GM12873 (cell line): ENCODE measurements around the gene SLC6A19.

Source experiments
- TF ChIP-seq, protein P1 (sequence below): IDR thresholded peaks from 2 replicates; pipeline ENCODE4 v1.5.1; 2012; ENCODE audit warnings: low read depth, mild to moderate bottlenecking, moderate library complexity, low read length, control low read depth; ENCODE audit not compliant: insufficient read depth; ENCODE audit errors: missing control alignments

The SLC6A19 gene

DNA sequence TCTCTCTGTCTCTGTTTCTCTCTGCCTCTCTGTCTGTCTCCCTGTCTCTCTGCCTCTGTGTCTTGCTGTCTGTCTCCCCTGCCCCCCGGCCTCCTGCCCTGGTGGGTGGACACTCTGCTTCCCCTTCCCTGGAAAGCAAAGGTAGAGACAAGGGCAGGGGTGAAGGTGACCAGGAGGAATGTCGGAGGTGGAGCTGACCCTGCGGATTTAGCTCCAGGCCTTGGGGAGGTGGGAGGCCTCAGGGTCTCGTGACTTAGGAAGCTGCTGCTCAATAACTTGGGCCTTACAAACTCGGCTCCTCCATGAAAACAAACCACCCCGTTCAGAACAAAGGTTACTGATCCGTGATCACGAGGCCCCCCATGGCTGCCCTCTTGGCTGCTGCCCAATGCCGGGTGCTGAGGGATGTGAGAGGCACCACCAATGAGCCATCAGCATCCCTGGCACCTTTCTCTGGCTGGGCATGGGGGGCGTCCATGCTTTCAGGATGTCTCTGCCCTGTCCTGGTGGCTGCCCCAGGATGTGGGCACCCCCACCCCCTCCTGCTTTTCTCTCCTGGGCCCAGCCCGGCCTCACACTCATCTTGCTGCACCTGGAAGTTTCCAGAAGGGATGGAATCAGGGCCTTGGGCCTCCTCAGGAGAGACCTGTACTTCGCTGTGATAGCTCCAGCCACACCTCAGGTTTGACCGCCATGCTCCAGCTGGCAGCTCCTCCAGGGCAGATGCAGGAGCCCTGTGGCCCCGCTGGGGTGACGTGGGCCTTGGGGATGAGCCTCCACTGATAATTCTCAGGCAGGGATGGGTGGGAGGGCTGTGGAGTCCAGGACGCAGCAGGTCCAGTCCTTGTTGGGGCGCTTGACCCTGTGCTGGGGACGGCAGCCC, 14.8 kb upstream of the SLC6A19 start:
- TF ChIP-seq, protein P1, sequence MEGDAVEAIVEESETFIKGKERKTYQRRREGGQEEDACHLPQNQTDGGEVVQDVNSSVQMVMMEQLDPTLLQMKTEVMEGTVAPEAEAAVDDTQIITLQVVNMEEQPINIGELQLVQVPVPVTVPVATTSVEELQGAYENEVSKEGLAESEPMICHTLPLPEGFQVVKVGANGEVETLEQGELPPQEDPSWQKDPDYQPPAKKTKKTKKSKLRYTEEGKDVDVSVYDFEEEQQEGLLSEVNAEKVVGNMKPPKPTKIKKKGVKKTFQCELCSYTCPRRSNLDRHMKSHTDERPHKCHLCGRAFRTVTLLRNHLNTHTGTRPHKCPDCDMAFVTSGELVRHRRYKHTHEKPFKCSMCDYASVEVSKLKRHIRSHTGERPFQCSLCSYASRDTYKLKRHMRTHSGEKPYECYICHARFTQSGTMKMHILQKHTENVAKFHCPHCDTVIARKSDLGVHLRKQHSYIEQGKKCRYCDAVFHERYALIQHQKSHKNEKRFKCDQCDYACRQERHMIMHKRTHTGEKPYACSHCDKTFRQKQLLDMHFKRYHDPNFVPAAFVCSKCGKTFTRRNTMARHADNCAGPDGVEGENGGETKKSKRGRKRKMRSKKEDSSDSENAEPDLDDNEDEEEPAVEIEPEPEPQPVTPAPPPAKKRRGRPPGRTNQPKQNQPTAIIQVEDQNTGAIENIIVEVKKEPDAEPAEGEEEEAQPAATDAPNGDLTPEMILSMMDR, result no peak

DNA sequence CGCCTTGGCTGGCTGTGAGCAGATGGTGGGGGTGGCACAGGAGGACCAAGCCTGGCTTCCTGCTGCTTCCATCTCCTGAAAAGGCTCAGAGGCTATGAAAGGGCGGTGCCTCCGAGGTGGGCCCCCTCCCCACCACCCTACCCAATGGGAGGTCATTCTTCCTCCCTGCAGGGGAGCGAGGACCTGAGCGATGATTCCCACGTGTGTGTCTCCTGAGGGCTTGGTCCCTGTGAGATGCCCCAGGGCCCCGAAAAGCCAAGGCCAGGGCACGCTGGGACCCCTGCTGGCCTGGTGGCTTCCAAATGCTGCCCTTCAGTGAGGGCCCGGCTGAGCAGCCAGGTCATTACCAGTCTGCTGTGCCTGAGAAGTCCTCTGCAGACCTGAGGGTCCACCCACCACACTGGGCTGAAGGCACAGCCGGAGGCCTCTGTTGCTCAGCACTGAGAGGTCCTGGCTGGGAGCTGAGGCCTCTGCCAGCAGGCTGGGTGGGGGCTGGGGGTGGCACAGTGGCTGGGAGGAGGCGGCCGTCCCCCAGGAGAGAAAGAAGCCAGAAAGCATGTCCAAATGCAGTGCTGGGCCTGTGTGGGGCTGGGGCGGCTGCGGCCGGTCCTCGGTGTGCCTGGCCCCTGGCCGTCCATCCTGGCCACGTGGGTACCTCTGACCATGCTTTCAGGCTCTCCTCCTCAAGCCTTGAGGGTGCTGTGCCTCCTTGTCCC, 14.0 kb upstream of the SLC6A19 start:
- TF ChIP-seq, protein P1, result no peak

DNA sequence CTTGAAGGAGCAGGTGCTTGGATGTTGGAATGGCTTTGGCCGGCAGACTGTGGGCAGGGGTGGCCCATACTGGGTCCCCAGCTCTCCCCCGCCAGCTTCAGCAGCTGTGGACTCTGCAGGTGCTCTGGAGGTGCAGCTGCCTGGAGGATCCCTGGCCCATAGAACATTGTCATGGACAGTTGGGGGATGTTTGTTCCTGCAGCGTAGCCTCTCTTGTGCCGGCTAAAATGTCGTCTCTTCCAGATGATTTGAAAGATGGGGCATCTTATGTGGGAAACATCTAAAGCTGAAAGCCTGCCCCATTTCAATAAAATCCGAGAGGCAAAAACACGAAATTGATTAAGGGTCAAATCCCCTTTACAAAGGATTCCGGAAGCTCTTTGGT, 13.5 kb upstream of the SLC6A19 start:
- TF ChIP-seq, protein P1, result no peak

DNA sequence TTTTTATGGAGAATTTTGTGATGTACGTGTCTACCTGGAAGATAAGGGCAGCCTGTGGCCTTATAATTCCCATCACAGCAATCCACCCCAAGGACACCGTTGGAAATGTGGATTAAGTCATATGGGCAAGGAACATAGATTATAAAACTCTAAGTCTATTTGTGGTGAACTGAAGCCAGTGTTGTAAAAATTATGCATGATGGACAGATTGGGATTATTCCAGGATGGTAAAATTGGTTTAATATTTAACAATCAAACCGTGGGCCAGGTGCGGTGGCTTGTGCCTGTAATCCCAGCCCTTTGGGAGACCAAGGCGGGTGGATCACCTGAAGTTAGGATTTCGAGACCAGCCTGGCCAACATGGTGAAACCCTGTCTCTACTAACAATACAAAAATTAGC, 12.9 kb upstream of the SLC6A19 start:
- TF ChIP-seq, protein P1, result no peak

DNA sequence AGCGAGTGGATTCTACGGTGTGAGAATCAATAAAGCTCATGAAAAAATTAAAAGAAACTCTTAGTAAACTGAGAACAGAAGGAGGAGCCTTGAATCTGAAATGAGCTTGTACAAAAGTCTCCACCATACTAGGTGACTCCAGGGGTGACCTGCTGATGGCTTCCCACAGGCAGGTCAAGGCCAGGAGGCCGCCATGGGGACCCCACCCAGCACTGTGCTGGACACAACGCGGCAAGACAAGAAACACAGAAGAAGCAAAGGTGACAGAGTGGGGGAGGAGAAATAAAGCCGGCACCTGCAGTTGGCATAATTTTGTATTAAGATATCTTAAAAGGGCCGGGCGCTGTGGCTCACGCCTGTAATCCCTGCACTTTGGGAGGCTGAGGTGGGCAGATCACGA, 12.1 kb upstream of the SLC6A19 start:
- TF ChIP-seq, protein P1, result no peak

DNA sequence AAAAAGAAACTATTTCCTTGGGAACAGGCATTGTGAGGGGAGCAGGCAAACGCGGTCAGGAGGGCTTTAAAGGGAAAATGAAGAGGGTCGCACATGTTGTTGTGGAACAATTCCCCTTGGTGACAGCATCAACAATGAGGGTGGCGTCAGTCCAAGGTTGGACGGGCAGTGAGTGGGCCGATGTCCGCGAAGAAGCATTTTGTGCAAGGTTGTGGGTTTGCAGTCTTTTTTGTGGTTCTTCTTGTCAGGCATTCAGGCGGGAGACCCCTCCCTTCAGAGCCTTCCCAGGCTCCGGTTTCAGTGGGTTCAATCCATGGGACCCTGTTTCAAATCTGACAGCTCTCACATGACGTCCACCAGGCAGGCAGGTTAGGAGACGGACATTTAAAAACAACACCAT, 11.1 kb upstream of the SLC6A19 start:
- TF ChIP-seq, protein P1, result no peak

DNA sequence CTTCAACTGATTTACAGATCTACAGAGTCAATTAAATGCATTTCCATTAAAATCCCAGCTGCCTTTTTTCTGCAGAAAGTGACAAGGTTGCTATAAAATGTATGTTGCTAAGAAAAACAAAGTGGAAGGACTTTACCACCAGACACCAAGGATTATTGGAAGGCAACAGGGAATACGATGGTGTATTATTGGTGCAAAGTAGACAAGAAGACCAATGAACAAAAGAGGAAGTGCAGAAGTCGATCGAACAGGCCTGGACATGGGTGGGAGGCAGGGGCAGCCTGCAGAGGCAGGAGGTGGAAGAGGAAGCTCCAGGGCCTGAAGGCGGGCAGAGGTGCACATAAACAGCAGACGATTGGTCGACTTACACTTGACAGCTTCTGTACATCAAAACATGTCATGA, 10.6 kb upstream of the SLC6A19 start:
- TF ChIP-seq, protein P1, result no peak
